HFF-Myc (cell line): ENCODE data around the gene CORO1C.

ENCODE experiments used
- DNase-seq: peaks from one replicate; pipeline ENCODE4 v3.0.0-alpha.2; 2011; ENCODE audit warnings: low read depth; ENCODE audit errors: extremely low read depth
- H3K4me3 ChIP-seq: replicated peaks from 2 replicates; pipeline ENCODE4 v1.5.1; 2011; ENCODE audit warnings: low read depth, mild to moderate bottlenecking, control low read depth, low read length
- CTCF ChIP-seq: IDR thresholded peaks from 2 replicates; pipeline ENCODE4 v1.5.1; 2012; ENCODE audit warnings: mild to moderate bottlenecking, low read depth, low read length, control low read depth; ENCODE audit errors: missing control alignments

CORO1C gene

GRCh38 chr12:108711489-108712164 lies 19.7 kb downstream of the CORO1C start:
- TF ChIP-seq CTCF: no peak
- DNase-seq: no peak

GRCh38 chr12:108709697-108710096 lies 21.6 kb downstream of the CORO1C start:
- DNase-seq: no peak
- TF ChIP-seq CTCF: no peak
- H3K4me3 ChIP-seq: no peak overlapping the region

More at GRCh38 chr12:108711489-108712164, 19.7 kb downstream of the CORO1C start:
- H3K4me3 ChIP-seq: no peak overlapping the region

GRCh38 chr12:108704527-108704926 lies 26.8 kb downstream of the CORO1C start:
- no peak overlapping the region for H3K4me3 ChIP-seq
- DNase-seq: no peak
- TF ChIP-seq CTCF: no peak

- no peak for TF ChIP-seq CTCF
- no peak for DNase-seq
- no peak overlapping the region for H3K4me3 ChIP-seq
Measured at GRCh38 chr12:108702595-108703320, 28.6 kb downstream of the CORO1C start.

GRCh38 chr12:108701779-108702441 lies 29.4 kb downstream of the CORO1C start:
- no peak for TF ChIP-seq CTCF
- no peak overlapping the region for H3K4me3 ChIP-seq
- no peak for DNase-seq

- DNase-seq: no peak
- no peak overlapping the region for H3K4me3 ChIP-seq
Measured at GRCh38 chr12:108700833-108701541, 30.3 kb downstream of the CORO1C start.

More at GRCh38 chr12:108700833-108701541, 30.3 kb downstream of the CORO1C start:
- no peak for TF ChIP-seq CTCF
